DMS53 (cell line): ENCODE data around the gene PIGQ.

ENCODE experiments used
- DNase-seq: peaks from one replicate; lab custom pipeline; 2025; lab: John Stamatoyannopoulos, UW

Gene PIGQ

DNA sequence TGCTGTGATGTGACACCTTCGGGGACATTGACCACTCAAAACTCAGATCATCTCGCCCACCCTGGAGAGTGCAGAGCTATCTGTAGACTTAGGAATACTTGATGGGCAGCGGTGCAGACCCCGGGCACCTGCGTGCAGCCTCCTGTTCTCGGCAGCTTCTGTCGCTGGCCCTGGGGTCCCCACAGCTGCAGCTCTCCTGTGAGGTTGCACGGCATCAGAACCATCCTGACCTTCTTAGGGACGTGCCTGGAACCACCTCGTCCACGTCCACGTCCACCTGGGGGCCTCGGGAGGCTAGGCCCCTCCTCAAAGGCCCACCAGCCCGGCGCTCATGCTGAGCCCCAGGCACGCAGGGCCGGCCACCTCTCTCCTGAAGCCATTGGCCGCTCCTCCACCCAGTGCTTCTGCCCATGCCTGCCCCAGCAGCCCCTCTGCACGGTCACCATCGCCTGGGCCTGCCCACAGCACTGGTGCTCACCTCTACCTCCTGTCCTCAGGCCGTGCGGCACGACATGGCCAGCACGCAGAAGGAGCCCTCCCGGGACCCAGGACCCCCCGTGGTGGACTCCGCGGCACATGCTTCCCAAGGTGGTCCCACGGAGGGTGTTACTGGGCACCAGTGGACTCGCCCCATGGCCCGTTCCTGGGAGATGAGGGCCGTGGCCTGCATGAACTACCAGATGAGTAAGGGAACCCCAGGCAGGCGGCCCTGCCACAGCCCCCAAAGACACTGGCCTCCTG is 58.7 kb downstream of the PIGQ start:
- DNase-seq: no peak

DNA sequence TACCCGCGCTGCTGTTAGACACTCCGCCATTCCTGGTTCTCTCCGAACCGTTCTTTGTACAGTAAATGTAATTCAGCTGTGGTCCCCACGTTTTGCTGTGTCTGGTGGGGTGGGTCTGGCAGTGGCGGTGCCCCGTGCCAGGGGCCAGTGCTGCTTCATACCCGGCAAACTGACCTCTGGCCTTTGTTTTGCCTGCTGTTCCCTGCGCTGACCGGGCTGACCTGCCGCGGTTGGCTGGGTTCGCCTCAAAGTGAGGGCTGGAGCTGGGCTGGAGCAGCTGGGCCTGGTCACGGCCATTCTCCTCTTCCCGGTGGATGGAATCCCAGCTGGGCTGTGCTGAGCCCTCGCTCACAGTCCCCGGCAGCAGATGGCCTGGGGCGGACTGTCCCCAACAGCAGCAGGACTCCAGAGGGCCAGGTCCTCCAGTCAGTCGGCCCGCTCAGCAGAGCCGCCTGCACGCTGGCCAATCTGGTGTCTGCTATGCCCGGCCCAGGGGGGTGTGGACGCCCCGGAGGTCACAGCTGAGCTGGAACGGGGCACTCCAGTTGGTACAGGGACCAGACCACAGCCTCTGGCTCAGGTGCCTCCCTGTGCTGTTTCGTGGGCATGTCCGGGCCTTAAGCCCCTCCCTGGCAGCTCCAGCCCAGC is 59.5 kb downstream of the PIGQ start:
- DNase-seq: no peak

DNA sequence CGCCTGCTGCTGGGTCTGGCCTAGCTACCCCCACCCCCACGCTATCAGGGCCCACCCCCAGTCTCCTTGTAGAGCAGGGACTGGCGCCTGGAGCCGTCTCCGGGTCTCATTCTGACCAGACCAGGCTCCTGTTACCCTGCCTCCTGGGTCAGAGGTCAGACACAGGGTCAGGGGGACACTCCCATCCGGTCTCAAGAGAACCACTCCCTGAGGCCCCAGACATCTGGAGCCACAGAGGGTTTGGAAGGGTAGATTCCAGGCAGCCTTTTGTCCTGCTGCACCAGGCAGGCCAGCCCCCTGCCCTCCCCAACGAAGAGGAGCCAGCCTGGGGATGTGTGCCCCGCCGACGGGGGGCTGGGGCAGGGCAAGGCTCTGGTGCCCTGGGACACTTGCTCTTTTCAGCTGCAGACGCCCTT is 60.1 kb downstream of the PIGQ start:
- DNase-seq: no peak

DNA sequence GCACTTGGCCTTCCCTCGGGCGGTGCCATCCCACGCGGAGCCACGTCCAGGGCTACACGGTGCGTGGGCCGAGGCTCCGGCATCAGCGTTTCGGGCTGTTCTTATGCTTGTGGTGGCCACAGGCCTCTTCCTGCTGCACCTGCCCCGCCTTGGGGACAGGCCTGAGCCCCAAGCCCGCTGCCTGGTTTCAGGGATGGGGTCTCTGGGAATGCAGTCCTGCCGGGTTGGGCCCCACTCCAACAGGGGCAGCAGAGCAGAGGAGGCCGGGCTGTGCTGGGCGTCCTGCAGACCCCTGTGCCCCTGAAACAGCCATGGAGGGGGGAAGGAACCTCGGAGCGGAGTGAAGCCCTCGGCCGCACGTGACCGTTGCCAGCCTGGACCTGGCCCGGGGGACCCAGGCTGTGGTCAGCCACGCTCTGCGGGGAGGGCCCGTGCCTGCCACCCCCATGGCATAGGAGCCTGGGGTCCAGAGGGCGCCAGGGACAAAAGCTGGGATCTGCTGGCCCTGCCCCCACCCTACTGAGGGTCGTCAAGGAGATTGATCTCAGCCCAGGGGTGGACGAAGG is 60.6 kb downstream of the PIGQ start:
- DNase-seq: no peak

DNA sequence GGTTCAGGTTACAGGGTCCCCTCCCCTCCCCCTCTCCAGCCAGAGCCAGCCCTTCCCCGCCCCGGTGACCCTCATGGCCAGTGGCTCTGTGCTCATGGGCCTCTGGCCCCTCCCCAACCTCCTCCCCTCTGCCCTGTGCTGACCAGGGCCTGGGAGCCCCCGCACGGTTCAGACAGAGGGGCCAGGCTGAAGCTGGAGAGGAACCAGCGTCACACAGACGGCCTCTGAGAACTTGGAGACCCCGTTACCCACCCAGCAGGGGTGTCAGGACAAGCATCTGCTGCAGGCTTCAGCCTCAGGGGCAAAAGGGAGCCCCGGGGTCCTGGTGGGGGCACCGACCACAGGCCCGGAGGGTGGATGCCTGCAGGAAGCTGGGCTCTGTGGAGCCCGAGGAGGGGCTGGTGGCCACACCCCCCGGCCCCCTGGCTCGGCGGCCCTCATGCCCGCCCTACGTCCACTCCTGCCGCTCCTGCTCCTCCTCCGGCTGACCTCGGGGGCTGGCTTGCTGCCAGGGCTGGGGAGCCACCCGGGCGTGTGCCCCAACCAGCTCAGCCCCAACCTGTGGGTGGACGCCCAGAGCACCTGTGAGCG is 61.1 kb downstream of the PIGQ start, which contains the start of gene WFIKKN1:
Gene WFIKKN1 (plus strand): TSS at position 171 of the 591 bp plus-strand sequence. CDS start 269 bp downstream, at position 440.
- peak; percentile 49 for DNase-seq

DNA sequence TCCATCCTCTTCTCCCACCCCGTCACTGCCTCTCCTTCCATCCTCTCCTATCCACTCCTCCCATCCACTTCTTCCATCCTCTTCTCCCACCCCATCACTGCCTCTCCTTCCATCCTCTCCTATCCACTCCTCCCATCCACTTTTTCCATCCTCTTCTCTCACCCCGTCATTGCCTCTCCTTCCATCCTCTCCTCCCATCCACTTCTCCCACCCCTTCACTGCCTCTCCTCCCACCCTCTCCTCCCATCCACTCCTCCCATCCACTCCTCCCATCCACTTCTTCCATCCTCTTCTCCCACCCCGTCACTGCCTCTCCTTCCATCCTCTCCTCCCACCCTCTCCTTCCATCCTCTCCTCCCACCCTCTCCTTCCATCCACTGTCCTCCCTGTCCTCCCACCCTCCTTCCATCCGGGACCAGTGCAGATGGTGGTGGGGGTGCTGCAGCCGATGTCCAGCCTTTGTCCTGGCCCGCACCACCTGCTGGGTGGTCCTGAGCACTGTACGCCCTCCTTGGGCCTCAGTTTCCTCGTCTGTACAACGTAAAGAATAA is 62.1 kb downstream of the PIGQ start:
- DNase-seq: no peak

DNA sequence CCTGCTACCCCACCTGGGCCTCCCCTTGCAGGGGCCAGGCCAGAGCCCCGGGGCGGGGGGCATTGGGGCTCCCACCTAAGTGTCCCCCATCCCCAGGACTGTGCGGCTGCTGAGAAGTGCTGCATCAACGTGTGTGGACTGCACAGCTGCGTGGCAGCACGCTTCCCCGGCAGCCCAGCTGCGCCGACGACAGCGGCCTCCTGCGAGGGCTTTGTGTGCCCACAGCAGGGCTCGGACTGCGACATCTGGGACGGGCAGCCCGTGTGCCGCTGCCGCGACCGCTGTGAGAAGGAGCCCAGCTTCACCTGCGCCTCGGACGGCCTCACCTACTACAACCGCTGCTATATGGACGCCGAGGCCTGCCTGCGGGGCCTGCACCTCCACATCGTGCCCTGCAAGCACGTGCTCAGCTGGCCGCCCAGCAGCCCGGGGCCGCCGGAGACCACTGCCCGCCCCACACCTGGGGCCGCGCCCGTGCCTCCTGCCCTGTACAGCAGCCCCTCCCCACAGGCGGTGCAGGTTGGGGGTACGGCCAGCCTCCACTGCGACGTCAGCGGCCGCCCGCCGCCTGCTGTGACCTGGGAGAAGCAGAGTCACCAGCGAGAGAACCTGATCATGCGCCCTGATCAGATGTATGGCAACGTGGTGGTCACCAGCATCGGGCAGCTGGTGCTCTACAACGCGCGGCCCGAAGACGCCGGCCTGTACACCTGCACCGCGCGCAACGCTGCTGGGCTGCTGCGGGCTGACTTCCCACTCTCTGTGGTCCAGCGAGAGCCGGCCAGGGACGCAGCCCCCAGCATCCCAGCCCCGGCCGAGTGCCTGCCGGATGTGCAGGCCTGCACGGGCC is 62.9 kb downstream of the PIGQ start:
- no peak for DNase-seq

DNA sequence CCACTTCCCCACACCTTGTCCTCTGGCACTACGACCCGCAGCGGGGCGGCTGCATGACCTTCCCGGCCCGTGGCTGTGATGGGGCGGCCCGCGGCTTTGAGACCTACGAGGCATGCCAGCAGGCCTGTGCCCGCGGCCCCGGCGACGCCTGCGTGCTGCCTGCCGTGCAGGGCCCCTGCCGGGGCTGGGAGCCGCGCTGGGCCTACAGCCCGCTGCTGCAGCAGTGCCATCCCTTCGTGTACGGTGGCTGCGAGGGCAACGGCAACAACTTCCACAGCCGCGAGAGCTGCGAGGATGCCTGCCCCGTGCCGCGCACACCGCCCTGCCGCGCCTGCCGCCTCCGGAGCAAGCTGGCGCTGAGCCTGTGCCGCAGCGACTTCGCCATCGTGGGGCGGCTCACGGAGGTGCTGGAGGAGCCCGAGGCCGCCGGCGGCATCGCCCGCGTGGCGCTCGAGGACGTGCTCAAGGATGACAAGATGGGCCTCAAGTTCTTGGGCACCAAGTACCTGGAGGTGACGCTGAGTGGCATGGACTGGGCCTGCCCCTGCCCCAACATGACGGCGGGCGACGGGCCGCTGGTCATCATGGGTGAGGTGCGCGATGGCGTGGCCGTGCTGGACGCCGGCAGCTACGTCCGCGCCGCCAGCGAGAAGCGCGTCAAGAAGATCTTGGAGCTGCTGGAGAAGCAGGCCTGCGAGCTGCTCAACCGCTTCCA is 63.7 kb downstream of the PIGQ start:
- DNase-seq: no peak
